Trophoblast cell (in vitro differentiated cells and primary cell): ENCODE measurements around the gene BEST2.

Experiments used
- DNase-seq, 2 donors: peaks; one replicate each; pipeline ENCODE4 v3.0.0-alpha.2; 2016
- H2AFZ ChIP-seq: 2 replicates; pipeline ENCODE4 v1.6.1; 2013; ENCODE audit warnings: low read length, moderate library complexity, mild to moderate bottlenecking; ENCODE audit not compliant: insufficient read depth, poor library complexity
- H2AK5ac ChIP-seq: 2 replicates; pipeline ENCODE4 v1.6.1; 2013; ENCODE audit warnings: mild to moderate bottlenecking, low read length
- H2BK120ac ChIP-seq: 2 replicates; pipeline ENCODE4 v1.6.1; 2013; ENCODE audit warnings: low read length, mild to moderate bottlenecking, moderate library complexity; ENCODE audit not compliant: insufficient read depth, poor library complexity
- H2BK12ac ChIP-seq: 2 replicates; pipeline ENCODE4 v1.6.1; 2013; ENCODE audit warnings: mild to moderate bottlenecking, low read length, moderate library complexity
- H2BK5ac ChIP-seq: 2 replicates; pipeline ENCODE4 v1.6.1; 2013; ENCODE audit warnings: low read length, low read depth, moderate library complexity, mild to moderate bottlenecking; ENCODE audit not compliant: poor library complexity
- H3K14ac ChIP-seq: 2 replicates; pipeline ENCODE4 v1.6.1; 2013; ENCODE audit warnings: mild to moderate bottlenecking, low read length
- H3K18ac ChIP-seq: 2 replicates; pipeline ENCODE4 v1.6.1; 2013; ENCODE audit warnings: mild to moderate bottlenecking, low read length
- H3K23ac ChIP-seq: 2 replicates; pipeline ENCODE4 v1.6.1; 2013; ENCODE audit warnings: low read length
- H3K27ac ChIP-seq: 2 replicates; pipeline ENCODE4 v1.5.1; 2013; ENCODE audit warnings: low read depth, mild to moderate bottlenecking, inconsistent platforms, low read length, moderate library complexity
- H3K27me3 ChIP-seq: 2 replicates; pipeline ENCODE4 v1.6.1; 2013; ENCODE audit warnings: inconsistent platforms, mild to moderate bottlenecking, low read length, moderate library complexity; ENCODE audit not compliant: insufficient read depth
- H3K36me3 ChIP-seq, 2 experiments: 1 replicate in 1 of 2; 2 replicates in 1 of 2; pipeline ENCODE4 v1.6.1; 2013; ENCODE audit warnings: low read length in 2 of 2, mild to moderate bottlenecking in 2 of 2, moderate library complexity in 1 of 2; ENCODE audit not compliant: insufficient read depth in 2 of 2, control insufficient read depth in 1 of 2
- H3K4ac ChIP-seq: 2 replicates; pipeline ENCODE4 v1.6.1; 2013; ENCODE audit warnings: low read depth, mild to moderate bottlenecking, low read length, moderate library complexity
- H3K4me1 ChIP-seq, 2 experiments: 1 replicate in 1 of 2; 2 replicates in 1 of 2; pipeline ENCODE4 v1.6.1; 2013; ENCODE audit warnings: low read length in 2 of 2, mild to moderate bottlenecking in 2 of 2, moderate library complexity in 1 of 2; ENCODE audit not compliant: insufficient read depth in 2 of 2, control insufficient read depth in 1 of 2
- H3K4me2 ChIP-seq: 2 replicates; pipeline ENCODE4 v1.6.1; 2013; ENCODE audit warnings: inconsistent platforms, mild to moderate bottlenecking, low read length, moderate library complexity
- H3K4me3 ChIP-seq: 2 replicates; pipeline ENCODE4 v1.5.1; 2013; ENCODE audit warnings: mild to moderate bottlenecking, low read depth, low read length, inconsistent platforms
- H3K79me1 ChIP-seq: one replicate; pipeline ENCODE4 v1.6.1; 2013; ENCODE audit warnings: low read length
- H3K79me2 ChIP-seq: 2 replicates; pipeline ENCODE4 v1.6.1; 2013; ENCODE audit warnings: low read length, mild to moderate bottlenecking; ENCODE audit not compliant: control insufficient read depth, insufficient read depth, poor library complexity
- H3K9ac ChIP-seq: 2 replicates; pipeline ENCODE4 v1.6.1; 2013; ENCODE audit warnings: mild to moderate bottlenecking, low read length
- H3K9me3 ChIP-seq: 2 replicates; pipeline ENCODE4 v1.6.1; 2013; ENCODE audit warnings: low read depth, mild to moderate bottlenecking, control low read depth, inconsistent platforms, low read length; ENCODE audit not compliant: insufficient read depth
- H4K12ac ChIP-seq: 2 replicates; pipeline ENCODE4 v1.6.1; 2013; ENCODE audit warnings: low read depth, mild to moderate bottlenecking, low read length, moderate library complexity
- H4K8ac ChIP-seq: 2 replicates; pipeline ENCODE4 v1.6.1; 2013; ENCODE audit warnings: low read depth, mild to moderate bottlenecking, low read length, moderate library complexity
- H4K91ac ChIP-seq: one replicate; pipeline ENCODE4 v1.6.1; 2013; ENCODE audit warnings: low read depth, mild to moderate bottlenecking, low read length, moderate library complexity
- WGBS: extraction: QIAGEN DNeasy Blood & Tissue Kit; methylation state at CpG from one replicate; pipeline ENCODE4 v1.1.7; 2013; ENCODE audit warnings: missing lambda C conversion rate; ENCODE audit not compliant: insufficient read length, insufficient coverage; ENCODE audit errors: extremely low coverage; 5-methylcytosine and 5-hydroxymethylcytosine counted together

The BEST2 gene

DNA sequence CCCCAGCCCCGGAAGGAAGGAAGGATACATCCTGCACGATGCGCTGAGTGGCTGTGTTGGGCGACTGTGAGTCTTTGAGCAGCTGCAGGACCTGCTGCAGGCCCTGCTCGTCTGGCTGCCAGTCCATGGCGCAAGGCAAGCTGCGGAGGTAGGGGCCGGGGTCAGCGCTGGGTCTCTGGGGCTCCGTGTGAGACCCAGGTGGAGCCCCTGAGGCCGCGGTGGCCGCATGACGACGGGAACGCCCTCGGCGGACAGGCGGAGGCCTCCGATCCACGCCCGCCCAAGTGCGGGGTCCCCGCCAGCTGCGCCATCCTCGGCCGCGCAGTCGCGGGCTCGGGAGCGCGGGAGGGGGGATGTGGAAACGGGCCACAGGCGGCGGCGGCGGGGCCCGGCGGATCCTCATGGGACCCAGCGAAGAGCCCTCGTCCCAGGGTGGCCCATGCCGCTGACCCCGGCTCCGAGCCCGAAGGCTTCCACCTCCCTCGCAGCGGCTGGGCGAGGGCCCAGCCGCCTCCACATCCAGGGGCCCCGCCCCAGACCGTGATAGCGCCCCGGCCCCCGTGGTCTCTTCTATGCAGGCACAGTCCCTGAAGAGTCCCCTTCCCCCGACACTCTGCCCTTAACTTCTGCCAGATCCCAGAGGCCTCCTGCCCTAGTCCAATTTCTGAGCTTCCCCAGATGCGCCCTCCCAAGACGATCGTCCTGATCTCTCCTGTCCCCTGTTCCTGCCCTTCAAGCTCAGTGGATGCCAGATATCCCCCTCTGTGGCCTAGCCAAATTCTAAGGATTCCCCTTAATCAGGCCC lies 30.5 kb upstream of the BEST2 start:
- peak overlapping the region; percentile 99 for H3K4ac ChIP-seq
- peak overlapping the region; percentile 93 for H2BK5ac ChIP-seq
- H3K4me1 ChIP-seq = peaks cover 3 to 5% of the 10 kb centered on the region in 2 experiments
- H4K8ac ChIP-seq = peak overlapping the region; percentile 86
- peak overlapping the region; percentile 5 for H2BK120ac ChIP-seq
- peak overlapping the region; percentile 86 for H3K4me2 ChIP-seq
- peak overlapping the region; percentile 30 for H2AFZ ChIP-seq
- H3K18ac ChIP-seq = peak overlapping the region; percentile 63
- peak overlapping the region; percentile 59 for H2AK5ac ChIP-seq
- peak overlapping the region; percentile 82 for H3K14ac ChIP-seq
- no CpG with 5 or more reads among the region's 59 CpGs for WGBS
- no peaks in the 10 kb centered on the region for H3K27me3 ChIP-seq
- peaks cover 23% of the 10 kb centered on the region for H3K79me2 ChIP-seq
- peak overlapping the region; percentile 95 for H4K91ac ChIP-seq
- peak overlapping the region; percentile 96 for H3K27ac ChIP-seq
- H3K9me3 ChIP-seq = no peaks in the 10 kb centered on the region
- H4K12ac ChIP-seq = peak overlapping the region; percentile 54
- peaks cover 22% of the 10 kb centered on the region for H3K79me1 ChIP-seq
- peak overlapping the region; percentile 52 for H2BK12ac ChIP-seq
- peak overlapping the region; percentile 83 for H3K4me3 ChIP-seq
- no peak overlapping the region for H3K23ac ChIP-seq
- peaks cover 23 to 24% of the 10 kb centered on the region in 2 experiments for H3K36me3 ChIP-seq
- peak overlapping the region; percentile 95 for H3K9ac ChIP-seq
- no peak for DNase-seq

- H4K91ac ChIP-seq = peak overlapping the region; percentile 95
- peaks cover 23% of the 10 kb centered on the region for H3K79me2 ChIP-seq
- H3K27ac ChIP-seq = peak overlapping the region; percentile 96
Observed at GRCh38 chr19:12721656-12722565, 29.7 kb upstream of the BEST2 start.

GRCh38 chr19:12722566-12723380 lies 28.8 kb upstream of the BEST2 start:
- peak overlapping the region; percentile 81 for H3K9ac ChIP-seq
- H3K4ac ChIP-seq = peak overlapping the region; percentile 28
- peaks cover 3 to 5% of the 10 kb centered on the region in 2 experiments for H3K4me1 ChIP-seq
- H2BK120ac ChIP-seq = peak overlapping the region; percentile 41
- H3K14ac ChIP-seq = peak overlapping the region; percentile 73
- peak overlapping the region; percentile 83 for H3K4me3 ChIP-seq
- DNase-seq = peak; percentile 98 to 100
- H3K23ac ChIP-seq = no peak overlapping the region
- H3K4me2 ChIP-seq = peak overlapping the region; percentile 90
- H3K36me3 ChIP-seq = peaks cover 11 to 14% of the 10 kb centered on the region in 2 experiments
- H3K79me2 ChIP-seq = peaks cover 23% of the 10 kb centered on the region
- H2AK5ac ChIP-seq = peak overlapping the region; percentile 72
- H3K9me3 ChIP-seq = peaks cover under 1% of the 10 kb centered on the region
- H4K8ac ChIP-seq = peak overlapping the region; percentile 94
- no peak overlapping the region for H2BK12ac ChIP-seq
- H3K27me3 ChIP-seq = no peaks in the 10 kb centered on the region
- H2AFZ ChIP-seq = peak overlapping the region; percentile 32
- peaks cover 22% of the 10 kb centered on the region for H3K79me1 ChIP-seq
- peak overlapping the region; percentile 93 for H2BK5ac ChIP-seq
- peak overlapping the region; percentile 58 for H4K12ac ChIP-seq
- WGBS = no CpG with 5 or more reads among the region's 32 CpGs
- H3K18ac ChIP-seq = peak overlapping the region; percentile 70
- H3K27ac ChIP-seq = peak overlapping the region; percentile 96
- H4K91ac ChIP-seq = peak overlapping the region; percentile 68

More at GRCh38 chr19:12721656-12722565, 29.7 kb upstream of the BEST2 start:
- peak overlapping the region; percentile 8 for H2AFZ ChIP-seq
- peak overlapping the region; percentile 93 for H3K14ac ChIP-seq
- peak overlapping the region; percentile 95 for H2BK120ac ChIP-seq
- peaks cover 18% of the 10 kb centered on the region in 2 experiments for H3K36me3 ChIP-seq
- H4K12ac ChIP-seq = peak overlapping the region; percentile 74
- H4K8ac ChIP-seq = peak overlapping the region; percentile 86
- no peaks in the 10 kb centered on the region for H3K9me3 ChIP-seq
- peaks cover 3 to 5% of the 10 kb centered on the region in 2 experiments for H3K4me1 ChIP-seq
- H3K9ac ChIP-seq = peak overlapping the region; percentile 95
- H2BK12ac ChIP-seq = peak overlapping the region; percentile 52
- peak overlapping the region; percentile 59 for H2AK5ac ChIP-seq
- H3K4me2 ChIP-seq = peak overlapping the region; percentile 86
- H3K27me3 ChIP-seq = no peaks in the 10 kb centered on the region
- peaks cover 22% of the 10 kb centered on the region for H3K79me1 ChIP-seq
- no CpG with 5 or more reads among the region's 65 CpGs for WGBS
- peak overlapping the region; percentile 83 for H3K4me3 ChIP-seq
- no peak overlapping the region for H3K23ac ChIP-seq
- peak overlapping the region; percentile 99 for H3K4ac ChIP-seq
- peak in 1 of 2 donors; percentile 11 for DNase-seq
- H2BK5ac ChIP-seq = peak overlapping the region; percentile 93
- peak overlapping the region; percentile 74 for H3K18ac ChIP-seq

- Histone ChIP-seq H3K36me3 (peaks cover 13 to 14% of the 10 kb centered on the region in 2 experiments), H4K12ac (peak overlapping the region; percentile 58), H2AK5ac (peak overlapping the region; percentile 72), H3K9ac (peak overlapping the region; percentile 9), H2BK5ac (no peak overlapping the region), H3K14ac (peak overlapping the region; percentile 73), H3K18ac (peak overlapping the region; percentile 70), H3K4me1 (peaks cover 3 to 5% of the 10 kb centered on the region in 2 experiments), H3K79me1 (peaks cover 22% of the 10 kb centered on the region), H3K4me2 (peak overlapping the region; percentile 90), H2BK120ac (peak overlapping the region; percentile 41), H3K23ac (no peak overlapping the region), H3K27me3 (no peaks in the 10 kb centered on the region), H3K79me2 (peaks cover 23% of the 10 kb centered on the region), H3K4ac (no peak overlapping the region), H3K27ac (no peak overlapping the region), H3K4me3 (peak overlapping the region; percentile 67), H2BK12ac (no peak overlapping the region), H4K8ac (peak overlapping the region; percentile 94), H3K9me3 (peaks cover 2% of the 10 kb centered on the region), H4K91ac (peak overlapping the region; percentile 68), H2AFZ (peak overlapping the region; percentile 32)
- no CpG with 5 or more reads among the region's 7 CpGs for WGBS
- no peak for DNase-seq
Observed at GRCh38 chr19:12723381-12723640, 28.3 kb upstream of the BEST2 start.
